Posterior vena cava (tissue), 2 donors: ENCODE results near the gene LRRC8A. TPM values are rescaled to one million over a fixed set of nuclear protein-coding genes. Genes with fewer than 3 reads are reported as not detected.

Source experiments
- DNase-seq: peaks from one replicate; pipeline ENCODE4 v3.0.0-alpha.2; 2020; ENCODE audit warnings: low spot score
- intact Hi-C, 2 donors: fragments of 100-400 bp; cut with DNase I; formaldehyde crosslinking; loops; one replicate each; pipeline versions ENCODE4 v1.14.1 to v1.14.2; 2022 to 2023
- total RNA-seq, 2 donors: library from RNA; stranded (reverse); fragmentation: NEBNext Ultra II Directional; extraction: Animal tissue kit (Norgen Biotek cat#: 25700); gene quantifications; one replicate each; pipeline ENCODE4 v1.2.1, GENCODE V29; 2021
- donor health status: DM: yes; HTN: yes; CAD: no.
- donor health status: DM: yes; HTN: yes; CAD: no.

Gene LRRC8A
- total RNA-seq, 2 donors from 2014 or later: 49.1 to 58.3 TPM

DNA sequence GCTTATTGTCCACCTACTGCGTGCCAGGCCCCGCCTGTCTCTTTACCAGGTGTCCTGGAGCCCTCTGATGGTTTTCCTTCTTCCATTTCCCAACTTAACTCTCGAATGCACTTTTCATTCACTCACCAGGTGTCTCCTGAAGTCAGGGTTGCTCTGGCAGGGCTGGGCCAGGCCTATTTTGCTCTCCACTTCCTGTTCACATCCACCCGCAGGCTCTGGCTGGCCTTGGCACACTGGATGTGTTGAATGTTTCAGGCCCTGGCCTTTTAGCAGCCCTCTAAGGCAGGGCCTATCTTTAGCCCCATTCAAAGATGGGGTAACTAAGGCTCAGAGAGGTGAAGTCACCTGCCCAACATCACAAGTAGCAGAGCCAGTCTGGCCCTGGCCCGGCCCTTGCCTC lies 16.4 kb downstream of the LRRC8A start:
- DNase-seq: no peak
- intact Hi-C loops: no loop called here

- DNase-seq: no peak
- intact Hi-C loops: no loop called here
Observed at GRCh38 chr9:128898845-128899565, 17.1 kb downstream of the LRRC8A start.

DNA sequence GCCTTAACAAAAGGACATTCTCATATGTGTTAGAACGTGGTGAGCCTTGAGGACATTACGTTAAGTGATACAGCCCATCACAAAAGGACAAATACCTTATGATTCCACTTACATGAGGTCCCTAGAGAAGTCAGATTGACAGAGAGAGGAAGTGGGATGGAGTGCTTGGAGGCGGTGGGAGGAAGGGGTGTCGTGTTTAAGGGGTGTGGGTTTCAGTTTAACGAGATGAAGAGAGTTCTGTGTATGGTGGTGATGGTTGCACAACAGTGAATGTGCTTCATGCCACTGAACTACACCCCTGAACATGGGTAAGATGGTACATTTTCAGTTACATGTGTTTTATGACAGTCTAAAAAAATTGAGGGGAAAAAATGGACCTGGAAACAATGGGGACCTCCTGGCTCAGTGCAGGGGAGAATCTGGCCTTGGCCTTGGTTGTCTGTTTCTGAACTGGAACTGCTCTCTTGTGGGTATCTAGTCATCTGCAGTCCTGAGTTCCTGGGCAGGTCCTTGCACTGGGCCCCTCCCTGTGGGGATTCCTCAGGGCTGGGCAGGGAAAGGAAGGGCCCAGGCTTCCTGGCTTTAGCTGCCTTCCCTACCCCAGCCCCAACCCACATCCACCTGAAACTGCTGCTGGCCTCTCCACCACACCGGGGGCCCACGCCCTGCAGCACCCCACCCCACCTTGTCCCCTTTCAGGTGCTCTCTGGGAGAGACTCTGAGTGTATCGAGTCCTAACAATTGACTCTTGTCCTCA lies 17.8 kb downstream of the LRRC8A start:
- DNase-seq: no peak
- intact Hi-C loops: no loop called here

GRCh38 chr9:128901379-128901778 lies 19.4 kb downstream of the LRRC8A start:
- intact Hi-C loops: no loop called here
- no peak for DNase-seq

GRCh38 chr9:128901822-128902221 lies 19.9 kb downstream of the LRRC8A start:
- intact Hi-C loops: no loop called here
- DNase-seq: no peak

DNA sequence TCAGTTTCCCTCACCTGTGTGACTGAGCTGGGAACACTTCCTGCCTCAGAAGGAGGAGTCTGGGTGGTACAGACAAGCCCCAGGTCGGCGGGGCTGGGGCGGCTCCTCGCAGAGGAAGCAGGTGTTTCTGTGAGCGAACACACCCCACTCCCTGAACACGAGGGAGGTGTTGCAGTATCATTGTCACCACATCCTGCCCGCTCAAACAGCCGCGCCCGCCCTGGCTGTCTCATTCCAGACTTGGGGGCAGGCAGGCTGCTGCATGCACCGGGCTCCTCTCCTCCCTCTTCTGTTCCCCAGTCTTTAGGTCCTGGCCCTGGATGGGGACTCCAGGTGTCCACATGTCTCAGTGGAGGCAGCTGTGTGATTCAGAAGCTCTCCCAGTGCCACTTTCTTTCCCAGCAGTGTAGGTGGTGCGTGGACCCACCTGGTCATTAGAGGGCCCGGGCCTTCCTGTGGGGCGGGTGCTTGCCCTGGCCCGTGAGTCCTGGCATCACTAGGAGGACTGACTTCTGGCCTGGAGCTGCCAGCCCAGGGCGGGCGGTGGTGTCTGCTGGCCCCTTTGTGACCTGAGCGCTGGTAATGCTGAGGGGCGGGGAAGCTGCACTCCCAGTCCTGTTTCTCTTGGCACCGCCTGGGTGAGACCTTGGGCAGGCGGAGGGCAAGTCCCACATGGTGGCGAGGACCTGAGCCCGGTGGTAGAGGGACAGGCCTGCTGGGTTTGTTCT lies 20.6 kb downstream of the LRRC8A start:
- intact Hi-C loops: no loop called here
- no peak for DNase-seq

GRCh38 chr9:128903079-128903461 lies 21.1 kb downstream of the LRRC8A start:
- intact Hi-C loops: no loop called here
- DNase-seq: no peak

GRCh38 chr9:128903871-128904620 lies 22.1 kb downstream of the LRRC8A start:
- no peak for DNase-seq
- intact Hi-C loops: no loop called here

DNA sequence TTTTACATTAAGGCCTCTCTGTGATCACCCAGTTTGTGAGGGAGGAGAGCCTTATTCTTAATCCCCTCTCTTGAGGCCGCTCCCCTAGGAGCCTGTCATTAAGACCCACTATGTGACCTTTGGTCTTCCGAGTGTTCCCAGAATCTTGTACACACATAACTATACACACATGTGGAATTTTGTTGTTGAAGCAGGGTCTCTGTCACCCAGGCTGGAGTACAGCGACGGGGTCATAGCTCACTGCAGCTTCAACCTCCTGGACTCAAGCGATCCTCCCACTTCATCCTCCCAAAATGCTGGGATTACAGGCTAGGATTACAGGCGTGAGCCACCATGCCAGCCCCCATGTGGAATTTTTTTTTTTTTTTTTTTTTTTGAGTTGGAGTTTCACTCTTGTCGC lies 24.0 kb downstream of the LRRC8A start:
- intact Hi-C loops: no loop called here
- DNase-seq: no peak

- no peak for DNase-seq
- intact Hi-C loops: no loop called here
Observed at GRCh38 chr9:128906741-128907140, 24.8 kb downstream of the LRRC8A start.

GRCh38 chr9:128908372-128908771 lies 26.4 kb downstream of the LRRC8A start:
- intact Hi-C loops: no loop called here
- DNase-seq: no peak

GRCh38 chr9:128909859-128910258 lies 27.9 kb downstream of the LRRC8A start:
- intact Hi-C loops: no loop called here
- no peak for DNase-seq

- DNase-seq: no peak
- intact Hi-C loops: no loop called here
Observed at GRCh38 chr9:128910906-128911305, 29.0 kb downstream of the LRRC8A start.

DNA sequence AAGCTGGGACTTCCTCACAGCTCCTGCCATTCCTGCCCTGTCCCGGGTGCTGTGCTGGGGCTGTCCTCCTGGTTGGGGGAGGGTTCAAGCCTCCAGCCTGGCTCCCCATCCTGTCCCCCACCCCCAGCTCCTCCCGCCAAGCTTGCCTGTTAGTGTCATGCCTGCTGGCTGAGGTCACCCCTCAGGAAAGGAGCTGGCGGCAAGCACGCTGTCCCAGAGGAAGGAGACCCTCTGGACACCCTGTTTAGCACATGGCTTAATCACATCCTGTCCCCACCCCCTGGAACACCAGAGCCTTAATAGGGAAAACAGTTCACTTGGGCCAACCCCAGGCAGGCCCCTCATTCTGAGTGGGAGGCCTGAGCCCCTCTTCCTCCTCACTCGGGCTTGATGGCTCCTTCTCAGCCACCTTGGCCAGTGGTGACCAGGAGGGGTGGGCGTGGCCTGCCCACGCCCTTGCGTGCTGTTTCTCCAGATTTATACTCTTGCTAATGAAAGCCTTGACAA lies 29.6 kb downstream of the LRRC8A start:
- intact Hi-C loops: no loop called here
- DNase-seq: peak; percentile 86

- DNase-seq: no peak
- intact Hi-C loops: no loop called here
Observed at GRCh38 chr9:128912270-128912853, 30.4 kb downstream of the LRRC8A start.

DNA sequence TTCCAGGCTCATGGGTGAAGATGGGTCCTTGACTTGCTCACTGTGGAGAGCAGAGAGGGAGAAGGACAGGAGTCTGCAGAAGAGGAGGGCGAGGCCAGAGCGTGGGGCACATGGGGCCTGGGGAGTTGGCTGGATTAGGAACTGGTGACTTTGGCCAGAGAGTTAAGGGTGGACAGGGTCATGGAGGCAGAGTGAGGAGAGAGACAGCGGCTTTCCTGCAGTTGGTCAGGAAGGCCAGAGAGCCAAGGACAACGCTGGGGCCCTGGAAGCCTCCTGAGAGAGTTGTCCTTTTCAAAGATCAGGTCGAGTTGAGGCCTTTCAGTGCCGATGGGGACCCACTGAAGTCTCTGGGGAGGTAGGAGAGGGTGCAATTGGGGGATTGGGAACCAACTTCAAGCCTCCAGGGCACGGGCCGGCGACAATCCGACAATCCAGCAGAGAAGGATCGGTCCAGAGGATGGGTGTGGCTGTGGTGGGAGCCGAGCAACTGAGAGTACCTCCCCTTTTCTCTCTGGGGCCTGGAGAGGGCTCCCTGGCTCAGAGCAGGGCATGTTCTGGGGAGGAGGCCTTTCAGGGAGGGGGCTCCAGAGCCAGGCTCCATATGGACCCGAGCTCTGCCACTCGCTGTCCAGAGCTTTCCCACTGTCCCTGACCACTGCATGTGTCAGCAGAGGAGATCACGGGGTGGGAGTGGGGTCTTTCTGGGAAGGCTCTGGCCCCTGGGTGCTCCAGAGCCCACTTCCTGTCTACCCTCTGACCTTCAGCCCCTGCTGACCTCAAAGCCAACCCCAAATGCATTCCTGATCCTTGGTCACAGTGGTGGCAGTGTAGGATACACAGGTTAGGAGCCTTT lies 31.3 kb downstream of the LRRC8A start:
- DNase-seq: no peak
- intact Hi-C loops: no loop called here

DNA sequence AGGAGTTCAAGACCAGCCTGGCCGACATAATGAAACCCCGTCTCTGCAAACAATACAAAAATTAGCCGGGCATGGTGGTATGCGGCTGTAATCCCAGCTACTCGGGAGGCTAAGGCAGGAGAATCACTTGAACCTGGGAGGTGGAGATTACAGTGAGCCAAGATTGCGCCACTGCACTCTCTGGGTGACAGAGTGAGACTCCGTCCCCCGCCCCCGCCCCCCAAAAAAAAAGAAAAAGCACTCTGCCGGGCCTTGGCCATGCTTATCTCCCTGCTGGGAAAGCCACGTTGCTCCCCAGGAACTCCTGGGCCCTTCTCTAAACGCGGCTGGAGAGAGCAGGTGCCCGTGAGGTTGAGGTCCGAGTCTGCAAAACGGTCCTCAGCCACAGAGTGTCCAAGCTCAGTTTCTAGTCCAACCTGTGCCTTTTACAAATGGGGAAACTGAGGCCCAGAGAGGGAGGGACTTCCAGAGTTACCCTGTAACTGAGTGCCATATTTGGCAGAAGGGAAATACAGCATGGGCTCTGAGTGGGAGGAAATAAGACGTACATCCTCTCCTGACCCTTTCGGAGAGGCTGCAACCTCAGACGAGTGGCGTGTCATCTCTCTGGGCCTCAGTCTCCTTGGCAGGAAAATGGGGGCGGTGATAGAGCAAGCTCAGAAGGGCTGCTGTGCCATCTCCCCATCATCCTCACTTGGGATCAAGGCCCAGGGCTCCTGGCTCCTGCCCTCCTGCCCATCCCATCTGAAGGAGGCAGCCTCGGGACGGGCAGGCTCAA lies 32.3 kb downstream of the LRRC8A start:
- intact Hi-C loops: no loop called here
- no peak for DNase-seq
